GM21526 (cell line): Measurements from ENCODE around the gene SH3GL3.

Experiments used
- ATAC-seq: cut with Tn5 transposase; IDR thresholded peaks from one replicate; pipeline ENCODE4 v1.9.1; 2021; ENCODE audit warnings: moderate library complexity; ENCODE audit not compliant: unreplicated experiment, low FRiP score

The SH3GL3 gene

DNA sequence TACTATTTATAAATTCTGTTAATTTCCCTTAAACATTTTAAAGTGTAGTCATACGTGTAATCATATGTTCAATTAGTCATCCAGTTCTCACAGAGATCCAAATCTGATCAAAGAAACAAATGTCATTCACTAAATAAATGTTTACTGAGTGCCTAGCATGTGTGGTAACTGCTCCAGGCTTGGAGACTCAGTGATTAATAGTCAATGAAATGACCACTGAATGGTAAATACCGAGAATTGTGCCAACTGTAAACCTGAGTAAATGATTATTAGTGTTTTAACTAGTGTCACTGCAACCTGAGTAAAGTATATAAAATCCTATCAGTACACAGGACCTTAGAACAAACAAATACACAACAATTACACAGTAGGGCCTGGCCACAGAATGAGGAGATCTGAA is 52.3 kb downstream of the SH3GL3 start:
- ATAC-seq, result no peak

DNA sequence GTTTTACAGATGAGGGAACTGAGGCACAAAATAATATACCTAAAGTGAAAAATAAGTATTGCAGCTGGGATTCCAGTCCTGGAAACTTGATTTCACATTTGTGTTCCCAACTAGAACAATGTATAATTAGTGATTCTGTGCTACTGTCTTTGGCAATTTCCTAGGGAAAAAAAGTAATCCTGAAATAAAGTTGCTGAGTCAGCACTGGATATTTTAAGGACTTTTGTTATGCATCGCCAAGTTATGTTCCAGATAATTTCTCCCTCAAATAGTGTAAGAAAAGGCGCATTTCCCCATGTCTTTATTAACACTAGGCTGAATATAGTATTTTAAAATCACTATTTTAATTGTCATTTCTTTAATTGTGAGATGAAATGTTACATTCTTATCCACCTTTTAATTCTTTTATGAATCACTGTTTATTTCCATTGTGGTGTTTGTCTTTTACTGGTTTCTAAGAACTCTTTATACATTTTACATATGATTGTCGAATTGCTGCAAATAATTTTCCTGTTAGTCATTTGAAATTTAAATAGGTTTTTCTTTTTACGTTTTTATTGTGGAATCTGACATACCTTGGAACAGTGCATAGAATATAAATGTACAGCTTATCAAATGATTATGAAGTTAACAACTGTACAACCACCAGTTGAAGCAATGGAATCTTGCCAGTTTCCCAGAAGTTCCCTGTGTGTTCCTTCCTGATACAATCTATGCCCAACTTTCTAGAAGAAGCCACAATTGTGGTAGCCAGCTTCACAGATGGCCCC is 56.6 kb downstream of the SH3GL3 start:
- ATAC-seq, result no peak

DNA sequence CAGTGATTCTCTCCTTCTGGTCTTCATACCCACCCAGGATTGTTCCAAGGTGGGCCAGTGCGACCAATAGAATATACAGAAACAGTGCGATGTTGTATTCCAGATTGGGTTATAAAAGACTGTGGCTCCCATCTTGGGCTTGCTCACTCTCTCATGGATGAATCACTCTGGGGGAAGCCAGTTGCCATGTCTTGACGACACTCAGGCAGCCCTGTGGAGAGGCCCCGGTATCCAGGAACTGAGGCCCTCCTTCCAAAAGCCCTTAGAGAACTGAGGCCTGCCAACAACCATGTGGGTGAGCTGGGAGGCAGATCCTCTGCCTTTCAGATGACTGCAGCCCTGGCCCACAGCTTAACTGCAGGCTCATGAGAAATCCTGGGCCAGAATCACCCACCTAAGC is 57.2 kb downstream of the SH3GL3 start:
- no peak for ATAC-seq

DNA sequence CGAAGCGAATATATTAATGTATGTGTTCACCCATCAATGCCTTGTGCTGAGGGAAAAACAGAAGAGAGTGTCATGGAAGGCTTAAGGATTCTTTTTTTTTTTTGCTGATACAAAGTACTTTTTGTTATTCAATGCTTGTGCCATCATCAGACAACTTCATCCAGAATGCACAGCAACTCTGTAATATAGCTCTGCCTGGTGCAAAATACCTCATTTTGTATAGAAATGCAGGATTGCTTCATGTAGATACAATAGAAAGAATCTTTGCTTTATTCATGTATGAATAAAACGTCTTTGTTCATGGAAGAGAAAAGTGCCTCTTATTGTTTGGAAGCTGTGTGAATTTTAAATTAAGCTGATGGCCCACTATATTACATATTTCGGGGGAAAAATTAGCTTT is 62.9 kb downstream of the SH3GL3 start:
- no peak for ATAC-seq

DNA sequence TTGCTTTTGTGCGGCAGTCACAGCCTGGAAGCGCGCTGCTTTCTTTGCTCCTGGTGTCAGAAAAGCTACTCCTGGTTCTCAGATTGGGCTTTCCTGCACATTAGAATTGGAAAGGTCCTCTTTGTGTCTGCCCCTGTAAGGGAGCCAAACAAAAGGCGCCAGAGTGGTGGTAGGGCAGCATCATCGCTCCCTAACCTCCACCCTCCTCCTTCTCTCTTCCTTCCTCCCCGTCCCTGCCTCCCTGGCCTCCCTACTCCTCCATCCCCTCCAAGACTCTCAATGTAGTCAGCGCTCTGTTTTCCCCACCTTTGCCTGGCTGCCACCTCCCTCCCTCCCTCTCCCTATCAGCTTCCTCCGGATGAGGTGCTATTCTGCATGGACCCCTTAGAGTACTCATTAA is 65.3 kb downstream of the SH3GL3 start:
- ATAC-seq, result no peak

DNA sequence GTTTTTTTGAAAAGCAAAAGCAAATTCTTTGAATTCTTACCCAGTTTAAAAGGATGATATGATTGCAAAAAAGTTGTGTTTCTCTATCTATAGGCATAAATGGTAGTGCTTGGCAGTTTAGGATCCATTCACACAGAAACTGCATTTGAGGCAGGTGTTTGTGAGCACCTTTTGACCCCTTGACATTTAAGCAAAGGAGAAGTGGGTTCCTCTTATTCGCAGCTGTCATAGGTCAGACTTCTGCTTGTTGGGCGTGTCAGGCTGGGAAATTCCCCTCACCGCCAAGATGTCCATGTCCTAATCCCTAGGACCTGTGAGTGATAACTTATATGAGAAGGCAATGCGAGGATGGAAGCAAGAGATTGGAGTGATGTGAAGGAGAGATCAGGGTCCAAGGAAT is 67.4 kb downstream of the SH3GL3 start:
- ATAC-seq, result no peak

DNA sequence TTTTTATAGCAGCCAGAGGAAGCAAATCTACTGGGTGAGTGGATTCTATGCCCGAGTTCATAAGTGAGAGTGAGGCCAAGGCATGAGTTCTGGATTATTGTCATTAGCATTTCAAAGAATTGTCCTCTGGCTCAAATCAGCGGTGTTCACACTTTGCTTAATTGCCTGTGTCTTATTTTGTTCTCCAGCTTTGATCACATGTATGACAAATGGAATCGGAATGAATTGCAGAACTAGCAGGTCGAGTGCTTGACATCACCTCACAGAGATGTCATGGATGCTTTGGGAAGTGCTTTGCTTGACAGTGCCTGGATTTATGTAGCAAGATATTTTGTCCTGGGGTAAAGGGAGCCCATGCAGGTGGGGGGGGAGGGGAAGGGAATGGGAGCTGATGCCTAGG is 68.0 kb downstream of the SH3GL3 start:
- ATAC-seq, result no peak

DNA sequence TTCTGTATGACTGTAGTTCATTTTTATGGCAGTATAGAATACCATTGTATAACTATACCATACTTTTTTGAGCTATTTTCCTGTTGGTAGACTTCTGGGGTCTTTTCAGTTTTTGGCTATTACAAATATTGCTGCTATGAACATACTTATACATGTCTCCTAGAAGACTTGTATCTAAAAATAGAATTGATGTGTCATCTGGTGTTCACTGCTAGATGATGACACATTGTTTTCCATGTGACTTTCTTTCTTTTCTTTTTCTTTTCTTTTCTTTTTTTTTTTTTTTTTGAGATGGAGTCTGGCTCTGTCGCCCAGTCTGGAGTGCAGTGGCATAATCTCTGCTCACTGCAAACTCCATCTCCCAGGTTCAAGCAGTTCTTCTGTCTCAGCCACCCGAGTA is 69.8 kb downstream of the SH3GL3 start:
- no peak for ATAC-seq

DNA sequence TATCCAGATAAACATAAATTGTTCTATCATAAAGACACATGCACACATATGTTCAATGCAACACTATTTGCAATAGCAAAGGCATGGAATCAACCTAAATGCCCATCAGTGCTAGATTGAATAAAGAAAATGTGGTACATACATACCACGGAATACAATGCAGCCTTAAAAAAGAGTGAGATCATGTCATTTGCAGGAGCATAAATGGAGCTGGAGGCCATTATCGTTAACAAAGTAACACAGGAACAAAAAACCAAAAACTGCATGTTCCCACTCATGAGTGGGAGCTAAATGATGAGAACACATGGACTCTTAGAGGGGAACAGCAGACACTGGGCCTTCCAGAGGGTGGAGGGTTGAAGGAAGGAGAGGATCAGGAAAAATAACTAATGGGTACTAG is 79.2 kb downstream of the SH3GL3 start:
- ATAC-seq, result no peak

DNA sequence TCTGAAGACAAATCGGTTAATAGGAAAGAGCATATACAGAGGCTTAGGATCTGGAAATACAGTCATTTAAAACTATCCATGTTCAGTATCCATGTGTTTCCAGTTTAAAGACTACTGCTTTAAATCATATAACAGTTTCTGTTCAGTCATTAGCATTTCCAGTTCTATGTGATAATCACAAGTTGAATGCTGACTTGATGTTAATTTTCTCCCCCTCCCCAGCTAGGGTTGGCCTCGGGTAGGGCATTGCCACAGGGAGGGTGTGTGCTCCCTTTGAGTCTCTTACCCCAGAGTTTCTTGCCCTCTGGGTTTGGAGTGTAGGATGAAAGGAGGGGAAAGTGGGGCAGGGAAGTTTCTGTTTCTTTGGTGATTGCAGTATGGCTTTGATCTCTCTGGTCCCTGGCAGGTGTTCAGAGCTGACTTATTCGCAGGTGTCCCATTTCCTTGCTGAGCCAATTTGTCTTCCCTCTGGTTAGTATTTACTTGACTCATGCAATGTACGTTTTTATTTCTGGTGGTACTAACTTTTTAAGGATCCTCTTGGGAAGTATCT is 86.3 kb downstream of the SH3GL3 start:
- ATAC-seq, result no peak

DNA sequence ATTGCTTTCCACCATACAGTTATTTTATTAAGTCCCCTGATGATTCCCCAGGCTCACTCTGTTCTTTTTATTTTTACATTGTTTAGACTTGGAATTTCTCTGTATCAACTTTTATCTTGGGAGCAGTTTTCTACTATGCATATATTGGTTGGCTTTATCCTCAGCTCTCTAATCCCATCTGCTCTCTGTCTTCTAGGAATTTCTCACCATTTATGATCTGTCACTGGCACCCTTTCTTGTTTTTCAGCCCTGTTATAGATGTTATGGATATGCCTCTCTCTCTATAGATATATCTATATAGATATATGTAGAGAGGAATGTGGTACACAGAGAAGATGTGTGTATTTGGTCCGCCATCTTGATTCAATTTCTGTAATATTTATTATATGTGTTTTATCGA is 90.5 kb downstream of the SH3GL3 start:
- ATAC-seq, result no peak

DNA sequence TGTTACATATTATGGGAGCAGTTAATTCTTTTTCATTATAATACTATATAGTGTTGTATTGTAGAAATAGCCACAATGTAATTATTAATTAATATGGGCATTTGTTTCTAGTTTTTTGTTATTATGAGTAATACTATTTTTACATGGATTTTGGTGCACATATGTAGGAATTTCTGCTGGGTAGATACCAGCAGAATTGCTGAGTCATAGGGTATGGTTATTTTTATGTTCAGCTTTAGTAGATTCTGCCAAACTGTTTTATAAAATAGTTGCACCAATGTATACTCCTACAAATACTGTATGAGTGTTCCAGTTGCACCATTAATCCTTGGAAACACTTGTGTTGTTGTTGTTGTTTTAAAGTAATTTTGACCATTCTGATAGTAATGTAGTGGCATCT is 91.5 kb downstream of the SH3GL3 start:
- ATAC-seq, result no peak

DNA sequence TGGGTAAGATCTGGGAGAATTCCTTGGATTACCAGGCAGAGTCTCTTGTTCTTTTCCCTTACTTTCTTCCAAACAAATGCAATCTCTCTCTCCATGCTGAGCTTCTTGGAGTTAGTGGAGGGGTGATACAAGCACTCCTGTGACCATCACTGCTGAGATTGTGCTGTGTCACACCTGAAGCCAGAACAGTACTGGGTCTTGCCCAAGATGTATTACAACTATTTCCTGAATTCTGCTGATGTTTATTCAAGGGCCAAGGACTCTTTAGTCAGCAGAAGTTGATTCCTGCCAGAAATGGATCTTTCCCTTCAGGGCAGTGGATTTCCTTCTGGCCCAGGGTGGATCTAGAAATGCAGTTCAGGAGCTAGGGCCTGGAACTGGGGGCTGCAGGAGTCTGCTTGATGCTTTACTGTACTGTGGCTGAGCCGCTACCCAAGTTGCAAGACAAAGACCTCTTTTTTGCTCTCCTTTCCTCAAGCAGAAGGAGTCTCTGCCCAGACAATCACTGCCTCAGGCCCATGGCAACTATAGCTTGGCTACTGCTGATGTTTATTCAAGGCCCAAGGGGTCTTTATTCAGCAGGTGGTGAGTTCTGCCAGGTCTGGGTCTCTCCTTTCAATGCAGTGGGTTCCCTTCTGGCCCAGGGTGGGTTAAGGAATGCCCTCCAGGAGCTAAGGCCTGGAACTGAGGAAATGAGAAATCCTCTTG is 98.8 kb downstream of the SH3GL3 start:
- ATAC-seq, result no peak

DNA sequence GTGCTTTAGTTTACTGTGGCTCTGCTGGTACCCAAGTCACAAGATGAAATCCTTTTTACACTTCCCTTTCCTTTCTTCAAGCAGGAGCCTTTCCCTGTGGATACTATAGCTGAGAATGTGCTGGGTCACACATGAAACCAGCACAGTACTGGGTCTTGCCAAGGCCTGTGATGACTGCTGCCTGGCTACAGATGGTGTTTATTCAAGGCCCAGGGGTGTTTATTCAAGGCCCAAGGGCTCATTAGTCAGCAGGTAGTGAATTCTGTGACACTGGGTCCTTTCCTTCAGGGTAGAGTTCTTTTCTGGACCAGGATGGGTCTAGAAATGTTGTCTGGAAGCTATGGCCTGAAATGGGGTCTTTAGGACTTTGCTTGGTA is 99.4 kb downstream of the SH3GL3 start:
- ATAC-seq, result no peak

DNA sequence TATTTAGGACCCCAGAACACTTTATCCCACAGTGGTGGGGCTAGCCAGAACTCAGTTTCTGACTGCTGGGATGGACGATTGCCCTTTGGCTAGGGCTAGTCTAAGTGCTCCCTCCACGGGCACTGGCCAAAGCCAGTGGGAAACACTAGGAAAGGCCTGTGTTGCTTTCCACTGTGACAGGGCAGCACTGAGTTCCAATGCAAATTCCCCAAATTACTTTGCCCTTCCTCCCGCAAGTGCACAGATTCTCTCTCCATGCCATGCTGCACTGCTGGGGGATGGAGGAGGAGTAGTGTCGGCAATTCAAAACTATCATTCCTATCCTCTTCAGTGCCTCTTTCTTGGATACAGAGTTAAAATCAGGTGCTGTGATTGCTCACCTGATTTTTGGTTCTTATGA is 100.0 kb downstream of the SH3GL3 start:
- no peak for ATAC-seq

DNA sequence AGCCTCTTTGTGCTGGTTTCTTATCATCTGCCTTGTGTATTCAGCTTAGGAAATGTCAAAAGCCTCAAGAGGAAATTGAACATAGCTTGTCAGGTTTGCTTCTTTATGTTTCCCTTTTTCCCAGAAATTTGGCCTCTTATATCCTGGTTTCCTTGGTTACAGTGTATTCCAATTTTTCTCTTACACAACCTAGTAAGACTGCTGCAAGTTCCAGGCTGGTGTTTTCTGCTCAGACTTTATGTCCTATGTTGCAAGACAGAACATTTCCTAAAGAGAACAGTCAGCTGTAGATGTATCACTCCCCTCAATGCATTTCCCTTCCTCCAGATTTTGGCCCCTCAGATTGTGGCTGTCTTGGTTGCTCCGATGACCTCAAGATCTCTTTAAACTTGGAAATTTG is 102.5 kb downstream of the SH3GL3 start:
- ATAC-seq, result no peak

DNA sequence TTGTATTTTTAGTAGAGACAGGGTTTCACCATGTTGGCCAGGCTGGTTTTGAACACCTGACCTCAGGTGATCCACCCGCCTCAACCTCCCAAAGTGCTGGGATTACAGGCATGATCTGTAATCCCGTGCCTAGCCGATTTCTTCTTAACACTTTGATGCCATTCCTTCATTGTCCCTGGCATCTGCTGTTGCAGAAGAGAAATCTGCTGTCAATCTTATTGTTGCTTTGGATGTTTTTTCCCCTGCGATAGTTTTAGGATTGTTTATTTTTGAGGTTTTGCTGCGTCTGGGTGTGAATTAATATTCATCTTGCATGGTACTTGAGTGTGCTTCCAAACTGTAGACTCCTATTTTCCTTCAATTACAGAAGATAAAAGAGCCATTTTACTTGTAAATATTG is 107.4 kb downstream of the SH3GL3 start:
- ATAC-seq, result no peak

DNA sequence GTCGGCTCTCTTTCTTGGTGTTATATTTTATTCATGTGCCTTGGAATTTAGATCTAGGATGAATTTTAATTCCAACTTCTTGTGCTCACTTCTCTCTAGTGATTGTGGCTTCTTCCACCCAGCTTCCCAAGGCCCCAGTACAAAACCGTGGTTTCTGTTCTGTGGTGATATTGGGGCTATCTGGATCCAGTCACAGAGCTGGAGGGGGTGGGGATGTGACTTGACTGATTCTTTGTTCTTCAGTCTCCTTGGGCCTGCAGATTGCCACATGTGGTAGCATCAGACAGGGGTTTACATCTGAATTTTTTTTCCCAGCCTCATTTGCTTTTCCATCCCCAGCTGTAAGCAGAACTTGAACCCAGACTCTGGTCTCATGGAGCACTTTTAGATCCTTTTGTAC is 108.2 kb downstream of the SH3GL3 start:
- no peak for ATAC-seq

DNA sequence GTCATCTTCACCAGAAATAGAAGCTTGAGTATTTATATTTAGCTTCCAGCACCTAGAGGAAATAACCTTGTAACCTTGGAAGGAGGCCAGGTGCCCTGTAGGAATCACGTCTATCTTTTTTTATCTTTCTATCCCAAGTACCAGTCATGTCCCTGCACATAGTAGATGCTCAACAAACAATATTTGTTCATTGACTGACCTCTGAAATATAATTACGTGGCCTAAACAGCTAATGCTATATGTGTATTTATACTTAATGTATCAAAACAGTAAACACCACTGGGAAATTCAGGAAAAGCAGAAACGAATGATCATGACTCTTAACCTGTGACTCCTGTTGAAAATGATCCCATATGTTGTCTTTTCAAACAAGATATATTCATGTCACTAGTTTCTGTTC is 108.9 kb downstream of the SH3GL3 start:
- ATAC-seq, result no peak

DNA sequence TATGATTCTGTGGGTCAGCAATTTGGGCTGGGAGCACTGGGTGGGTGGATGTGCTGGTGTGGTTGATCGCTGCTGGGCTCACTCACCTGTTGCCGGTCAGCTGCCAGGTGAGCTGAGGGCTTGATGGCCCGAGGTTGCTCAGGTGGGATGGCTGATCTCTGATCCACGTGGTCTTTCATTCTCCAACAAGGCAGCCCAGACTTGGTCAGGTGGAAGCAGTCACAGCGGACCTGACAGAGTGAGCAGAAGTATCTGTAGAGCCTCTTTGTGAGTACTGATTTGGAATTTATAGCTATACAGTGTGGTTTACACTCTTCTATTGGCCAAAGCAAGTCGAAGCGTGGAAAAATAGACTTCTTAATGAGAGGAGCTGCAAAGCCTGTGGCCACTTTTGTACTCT is 109.6 kb downstream of the SH3GL3 start:
- no peak for ATAC-seq

DNA sequence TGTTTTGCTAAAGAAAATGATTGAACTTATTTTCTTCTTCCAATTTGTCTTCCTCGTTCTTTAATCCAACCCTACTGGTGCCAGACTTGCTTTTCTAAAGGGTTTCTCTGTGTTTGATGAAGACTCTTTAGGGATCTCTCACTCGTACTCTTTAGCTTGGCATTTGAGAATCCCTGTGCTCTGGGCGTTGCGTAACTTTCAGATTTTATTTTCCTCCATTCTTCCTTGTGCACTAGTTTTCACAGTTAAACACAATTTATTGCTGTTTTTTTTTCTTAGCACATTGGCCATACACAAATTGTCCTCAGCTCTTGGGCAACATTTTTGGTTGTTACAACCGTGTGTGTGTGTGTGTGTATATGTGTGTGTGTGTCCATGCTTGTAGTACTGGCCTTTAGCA is 111.0 kb downstream of the SH3GL3 start:
- no peak for ATAC-seq

DNA sequence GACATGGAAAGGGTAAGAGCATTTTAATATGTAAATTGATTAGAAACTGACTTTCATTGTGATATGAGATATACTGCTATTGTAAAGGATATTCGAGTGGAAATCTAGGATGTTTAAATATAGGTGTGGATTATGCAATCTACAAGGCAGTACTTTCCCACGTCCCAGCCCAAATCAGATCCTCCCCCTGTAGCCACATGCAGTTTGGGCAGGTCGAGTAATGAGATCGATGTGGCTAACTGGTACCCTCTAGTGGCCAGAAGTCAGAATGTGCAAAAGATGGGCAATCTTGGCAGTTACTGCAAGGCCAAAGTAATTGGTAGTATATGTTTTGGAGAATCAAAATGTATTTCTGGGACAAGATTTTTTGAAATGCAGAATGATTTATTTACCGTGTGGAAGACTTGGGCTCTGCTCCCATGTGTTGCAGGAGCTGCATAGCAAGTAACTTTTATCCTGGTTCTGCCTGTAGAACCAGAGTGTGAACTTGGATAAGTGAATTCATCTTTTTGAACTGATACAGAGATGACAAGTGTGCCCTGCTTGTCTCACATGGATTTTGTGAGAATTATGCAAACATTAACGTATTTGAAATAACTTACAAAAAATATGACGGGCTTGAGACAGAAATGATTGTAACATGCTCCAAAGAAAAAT is 112.3 kb downstream of the SH3GL3 start:
- peak; percentile 72 for ATAC-seq
